ENCODE results near the gene PSMD1.

GRCh38 chr2:231197706-231198290, 141.1 kb downstream of the PSMD1 start:
- TF ChIP-seq CTCF (optimal IDR thresholded peaks at IDR 0.05 in 1 of 3, IDR thresholded peaks at IDR 0.05 in 1 of 3, conservative IDR thresholded peaks at IDR 0.05 in 1 of 3; ENCODE audit: extremely low read depth in 1 of 3, insufficient read depth in 2 of 3, low read length in 3 of 3) (no peak), EZH2 (IDR thresholded peaks at IDR 0.05; ENCODE audit: low read length) (no peak)
